ENCODE results near the gene SIRT4.
A peak's percentile ranks its signal among the peaks of the same experiment; 100 is the strongest.

SIRT4 gene

GRCh38 chr12:120339256-120339655 lies 37.1 kb downstream of the SIRT4 start:
- no peak for DNase-seq

DNA sequence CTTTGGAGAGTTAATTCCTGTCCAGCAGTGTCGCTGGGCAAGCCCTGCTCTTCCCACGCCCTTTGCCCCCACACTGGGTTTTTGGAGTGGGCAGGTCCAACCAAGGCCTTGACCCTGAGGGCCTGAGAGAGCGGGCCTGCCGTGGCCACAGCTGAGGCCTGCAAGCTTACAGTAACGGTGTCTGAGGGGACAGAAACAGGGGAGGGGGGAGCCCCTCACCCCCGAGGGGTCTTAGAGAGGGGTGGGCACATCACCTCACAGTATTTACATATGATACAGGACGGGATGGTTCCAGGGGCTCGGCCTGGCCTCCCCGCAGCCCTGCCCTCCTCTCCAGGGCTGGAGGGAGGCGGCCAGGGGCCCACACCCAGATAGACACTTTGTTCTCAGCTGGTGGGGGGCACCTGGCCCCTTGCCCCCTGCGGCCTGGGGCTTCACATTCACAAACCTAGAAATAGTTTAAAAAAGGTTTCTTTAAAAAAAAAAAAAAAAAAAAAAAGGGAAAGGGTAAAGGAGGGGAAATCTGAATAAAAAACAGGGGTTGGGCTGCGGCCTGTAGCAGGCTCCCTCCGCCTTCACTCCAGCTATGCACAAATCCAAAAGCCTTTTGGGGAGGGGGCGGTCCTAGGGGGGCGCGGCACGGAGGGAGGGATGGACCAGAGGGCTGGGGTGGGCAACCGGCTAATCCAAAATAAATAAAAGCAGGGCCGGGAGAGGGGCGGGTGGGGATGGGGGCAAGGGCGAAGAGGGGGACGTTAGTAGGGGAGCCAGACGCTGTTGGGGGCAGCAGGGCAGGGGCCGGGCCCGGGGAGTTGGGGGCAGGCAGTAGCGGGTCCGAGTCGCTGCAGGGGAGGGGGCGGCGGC lies 40.3 kb downstream of the SIRT4 start:
- DNase-seq, result no peak

- DNase-seq, result no peak
Observed at GRCh38 chr12:120343039-120343537, 41.0 kb downstream of the SIRT4 start.

GRCh38 chr12:120343692-120344091 lies 41.6 kb downstream of the SIRT4 start:
- no peak for DNase-seq

DNA sequence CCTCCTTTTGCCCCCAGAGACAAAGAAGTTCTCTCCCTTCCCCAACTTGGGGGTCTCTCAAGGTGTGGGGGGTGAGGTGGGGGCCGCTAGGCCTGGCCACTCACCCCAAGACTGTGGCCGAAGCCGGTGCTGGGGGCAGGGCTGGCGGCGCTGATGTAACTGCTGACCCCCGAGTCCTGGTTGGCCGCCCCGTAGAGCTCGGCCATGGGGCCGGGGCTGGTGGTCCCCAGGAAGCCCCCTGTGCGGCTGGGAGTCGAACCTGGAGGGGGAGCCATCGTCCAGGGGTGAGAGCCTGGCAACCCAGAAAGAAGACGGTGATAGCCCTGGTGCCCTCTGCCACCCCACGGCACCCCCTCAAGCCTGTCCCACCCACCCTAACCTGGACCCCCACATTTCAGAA lies 43.9 kb downstream of the SIRT4 start:
- DNase-seq, result no peak

GRCh38 chr12:120346681-120347080 lies 44.6 kb downstream of the SIRT4 start:
- no peak for DNase-seq

DNA sequence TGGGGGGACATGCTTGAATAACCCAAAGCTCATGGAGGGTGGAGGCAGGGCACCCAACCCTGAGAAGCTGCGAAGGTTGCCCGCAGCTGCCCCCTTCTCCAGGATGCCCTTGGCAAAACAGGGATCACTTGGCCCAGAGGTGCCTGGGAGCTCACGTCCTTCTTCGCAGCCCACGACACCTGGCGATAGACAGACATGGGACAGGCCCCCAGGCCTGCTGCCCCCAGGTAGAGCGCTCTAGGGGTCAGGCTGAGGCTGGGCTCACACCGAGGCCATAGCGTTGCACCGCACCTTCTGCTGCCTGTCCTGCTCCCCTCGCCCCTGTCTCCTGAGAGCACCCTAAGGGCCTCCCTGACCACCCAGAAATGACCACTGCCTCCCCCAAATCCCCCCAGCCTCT lies 45.6 kb downstream of the SIRT4 start:
- DNase-seq, result no peak

DNA sequence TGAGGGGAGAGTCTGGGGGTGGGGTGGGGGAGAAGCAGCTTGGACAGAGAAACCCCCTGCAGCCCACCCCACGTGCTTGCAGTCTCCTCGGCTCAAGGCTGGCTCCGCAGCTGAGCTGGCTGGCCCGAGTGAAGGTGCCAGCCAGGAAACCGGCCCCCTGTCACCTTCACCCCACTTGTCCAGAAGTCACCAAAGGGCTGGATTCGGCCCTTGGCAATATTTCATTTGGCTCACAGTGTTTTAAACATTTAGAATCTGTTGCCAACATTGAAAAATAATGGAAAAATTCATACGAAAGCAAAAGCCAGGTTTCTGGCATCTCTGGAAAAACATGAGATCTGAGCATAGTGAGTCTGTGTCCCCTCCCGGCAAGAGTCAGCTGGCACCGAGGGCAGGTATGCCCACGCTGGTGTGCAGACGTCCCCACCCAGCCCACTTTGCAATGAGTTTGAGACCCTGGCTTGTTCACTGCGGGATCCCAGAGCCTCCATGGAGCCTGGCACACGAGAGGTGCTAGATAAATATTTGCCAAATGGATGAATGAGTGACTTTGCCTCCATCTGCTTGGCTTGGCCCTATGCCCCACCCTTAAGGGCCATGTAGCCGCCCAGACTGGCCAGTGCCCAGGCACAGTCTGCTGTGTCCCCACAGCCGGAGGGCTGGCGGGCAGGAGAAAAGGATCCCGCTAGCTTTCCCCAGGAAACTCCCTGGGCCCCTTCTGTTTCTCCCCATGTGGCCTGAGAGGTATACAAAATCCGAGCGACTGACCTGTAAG lies 48.6 kb downstream of the SIRT4 start:
- DNase-seq, result no peak

DNA sequence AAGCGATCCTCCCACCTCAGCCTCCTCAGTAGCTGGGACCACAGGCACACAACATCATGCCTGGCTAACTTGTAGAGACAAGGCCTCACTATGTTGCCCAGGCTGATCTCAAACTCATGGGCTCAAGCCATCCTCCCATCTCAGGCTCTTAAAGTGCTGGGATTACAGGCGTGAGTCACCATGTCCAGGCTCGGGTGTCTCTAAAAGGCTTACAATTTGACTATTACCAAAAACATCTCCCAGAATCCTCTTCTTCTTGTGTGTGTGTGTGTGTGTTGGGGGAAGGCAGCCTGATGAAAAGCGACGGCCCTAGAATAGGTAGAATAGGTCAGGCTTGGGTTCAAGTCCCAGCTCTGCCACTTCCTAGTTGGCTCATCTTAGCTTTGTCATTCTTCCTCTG lies 50.0 kb downstream of the SIRT4 start:
- no peak for DNase-seq

DNA sequence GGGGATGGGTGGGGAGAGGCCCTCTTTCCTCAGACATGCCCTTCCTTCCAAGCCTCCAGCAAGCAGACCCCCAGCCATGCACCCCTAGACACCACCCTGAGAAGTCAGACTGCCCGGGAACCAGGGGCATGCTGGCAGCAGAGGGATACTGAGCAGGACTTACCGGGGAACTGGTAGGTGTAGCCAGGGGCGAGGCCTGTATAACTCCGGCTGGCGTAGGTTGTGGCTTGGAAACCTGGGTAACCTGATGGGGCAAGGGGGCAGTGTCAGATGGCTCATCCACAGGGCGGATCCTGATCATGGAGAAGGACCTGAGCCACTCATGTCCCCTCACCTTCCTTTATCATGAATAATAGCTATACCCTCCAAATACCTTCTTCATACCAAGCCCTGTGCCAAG lies 51.0 kb downstream of the SIRT4 start:
- no peak for DNase-seq

GRCh38 chr12:120353556-120354317 lies 51.6 kb downstream of the SIRT4 start:
- DNase-seq, result no peak

DNA sequence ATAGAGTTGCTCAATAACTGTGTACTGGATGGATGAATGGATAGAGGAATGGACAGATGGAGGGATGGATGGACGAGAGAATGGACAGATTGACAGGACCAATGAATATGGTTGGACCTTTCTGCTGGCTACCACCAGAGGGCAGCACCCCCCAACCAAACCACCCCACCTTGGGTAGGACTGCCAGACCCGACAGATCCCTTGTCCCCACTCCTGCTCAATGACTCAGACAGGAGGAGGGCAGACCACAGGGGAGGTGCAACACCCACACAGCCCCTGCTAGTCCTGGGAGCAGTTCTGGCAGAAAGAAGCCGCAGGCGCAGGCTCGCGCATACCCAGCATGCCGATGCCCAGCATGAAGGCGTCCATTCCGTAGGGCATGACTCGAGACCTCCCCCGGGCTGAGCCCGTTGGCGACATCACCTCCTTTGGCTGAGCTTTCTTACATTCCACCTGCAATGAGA lies 54.5 kb downstream of the SIRT4 start:
- peak; percentile 59 for DNase-seq

- DNase-seq, result no peak
Observed at GRCh38 chr12:120357104-120357503, 55.0 kb downstream of the SIRT4 start.

DNA sequence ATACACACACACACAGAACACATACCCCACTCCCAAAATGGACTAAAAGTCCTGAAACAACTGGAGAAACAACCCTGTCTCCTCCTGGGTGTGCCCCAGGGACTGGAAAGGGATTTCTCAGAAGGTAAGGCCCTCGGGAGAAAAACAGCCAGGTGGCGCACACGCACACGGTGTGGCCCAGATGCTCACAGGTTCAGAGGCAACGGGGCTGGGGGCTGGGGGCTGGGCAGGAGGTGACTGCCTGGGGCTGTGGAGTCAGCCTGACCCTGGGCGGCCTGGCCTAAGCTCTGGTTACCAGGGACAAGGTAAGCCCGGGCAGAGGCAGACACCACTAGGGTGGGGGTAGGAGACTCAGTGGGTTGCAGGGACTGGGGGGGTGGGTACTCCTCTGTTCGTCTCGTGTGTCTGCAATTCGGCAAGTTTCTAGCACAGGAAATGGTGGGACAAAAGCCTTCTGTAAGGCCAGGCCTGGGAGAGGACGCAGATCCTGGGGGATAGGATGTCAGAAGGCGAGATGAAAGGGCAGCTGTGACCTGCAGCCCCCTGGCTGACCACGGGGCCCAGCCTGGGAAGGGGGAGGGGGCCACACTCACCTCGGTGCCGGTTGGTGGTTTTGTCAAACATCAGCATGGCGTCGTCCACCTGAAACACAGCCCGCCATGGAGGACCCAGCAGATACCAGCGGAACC lies 56.4 kb downstream of the SIRT4 start:
- DNase-seq, result peak; percentile 31

DNA sequence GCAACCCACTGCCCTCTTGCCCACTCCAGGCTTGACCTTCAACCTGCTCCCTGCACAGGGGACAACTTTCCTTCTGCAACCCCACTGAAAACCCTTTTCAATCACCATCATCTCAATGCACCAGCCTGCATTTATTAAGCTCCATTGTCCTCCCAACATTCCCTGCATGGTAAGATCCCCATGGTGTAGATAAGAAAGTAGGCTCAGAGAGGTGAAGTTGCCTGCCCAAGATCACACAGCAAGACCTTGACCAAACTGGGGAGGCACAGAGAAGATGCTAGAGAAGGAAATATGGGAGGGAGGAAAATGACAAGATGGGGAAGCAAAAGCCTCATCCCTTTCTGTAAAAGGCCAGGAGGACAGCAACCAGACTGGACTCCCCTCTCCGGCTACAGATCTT lies 57.0 kb downstream of the SIRT4 start:
- DNase-seq, result no peak

DNA sequence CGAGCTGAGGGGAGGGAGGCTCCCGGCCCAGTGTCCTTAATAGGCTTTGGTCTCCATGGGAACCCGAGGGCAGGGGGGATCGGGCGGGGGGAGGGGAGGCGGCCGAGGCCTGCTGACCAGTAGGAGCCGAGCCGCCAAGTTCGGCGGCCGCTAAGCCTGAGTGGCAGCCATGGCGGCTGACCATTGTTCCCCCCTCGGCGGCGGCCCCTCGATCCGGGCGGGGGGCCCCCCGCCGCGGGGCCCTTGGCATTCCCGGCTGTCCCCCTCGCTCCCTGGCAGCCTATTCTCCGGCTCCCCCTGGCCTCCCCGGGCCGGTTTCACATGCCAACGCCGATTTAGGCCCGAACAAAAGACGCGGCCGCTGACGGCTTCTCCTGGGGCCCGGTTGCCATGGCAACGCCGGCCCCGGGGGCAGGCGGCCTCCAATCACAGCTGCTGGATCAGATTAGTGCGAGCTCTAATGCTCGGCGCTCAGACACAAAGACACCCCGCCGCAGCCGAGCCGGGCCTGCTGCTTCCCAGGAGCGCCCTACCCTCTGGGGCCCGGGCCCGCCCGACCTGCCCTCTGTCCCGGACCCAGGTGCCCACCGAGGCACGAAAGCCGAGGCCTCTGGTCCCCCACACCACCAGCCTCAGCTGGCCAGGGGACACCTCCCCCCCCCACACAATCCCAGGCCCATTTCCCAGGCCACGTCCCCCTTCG lies 59.5 kb downstream of the SIRT4 start:
- DNase-seq, result peak; percentile 92
